IMR-90 (cell line): ENCODE results near the gene PDE8B. TPM values are rescaled to one million over a fixed set of nuclear protein-coding genes. Genes with fewer than 3 reads are reported as not detected.

Experiments
- ATAC-seq: fragments of 200-7000 bp; cut with Tn5 transposase; 2 replicates; pipeline ENCODE4 v1.9.1; 2020; ENCODE audit warnings: low read depth, mild to moderate bottlenecking, moderate library complexity
- BruUV-seq: library from RNA; stranded (reverse); fragments of 400-500 nt; replicated peaks from 2 replicates; lab custom pipeline; 2021; lab: Mats Ljungman, UMichigan
- CTCF ChIA-PET: fragments of 300-600 bp; formaldehyde crosslinking; extraction: SDS; loops from one replicate; lab custom pipeline; 2021; ENCODE audit warnings: antibody characterized with exemption; lab: Yijun Ruan, JAX
- POLR2A ChIA-PET: fragments of 300-600 bp; sonication (Branson Sonifier 250); formaldehyde crosslinking; loops from one replicate; lab custom pipeline; 2022; ENCODE audit warnings: antibody characterized with exemption; ENCODE audit not compliant: unreplicated experiment; lab: Charles Lee
- DNase-seq: peaks from one replicate; pipeline ENCODE4 v3.0.0; 2013
- H2AFZ ChIP-seq: replicated peaks from 2 replicates; pipeline ENCODE3; 2013; ENCODE audit warnings: low read length, mild to moderate bottlenecking; ENCODE audit not compliant: poor library complexity
- H2AK5ac ChIP-seq: 2 replicates; pipeline ENCODE4 v1.6.1; 2013; ENCODE audit warnings: low read depth, low read length, inconsistent platforms
- H2AK9ac ChIP-seq: replicated peaks from 2 replicates; pipeline ENCODE3; 2013; ENCODE audit warnings: mild to moderate bottlenecking, low read depth, low read length, moderate library complexity; ENCODE audit not compliant: poor library complexity
- H2BK120ac ChIP-seq: 2 replicates; pipeline ENCODE4 v1.6.1; 2013; ENCODE audit warnings: low read depth, low read length, inconsistent platforms
- H2BK15ac ChIP-seq: 3 replicates; pipeline ENCODE4 v1.6.1; 2013; ENCODE audit warnings: low read depth, low read length, inconsistent platforms
- H2BK20ac ChIP-seq: 2 replicates; pipeline ENCODE4 v1.6.1; 2013; ENCODE audit warnings: low read depth, mild to moderate bottlenecking, inconsistent platforms, low read length, moderate library complexity
- H2BK5ac ChIP-seq: 2 replicates; pipeline ENCODE4 v1.6.1; 2013; ENCODE audit warnings: mild to moderate bottlenecking, low read depth, low read length, inconsistent platforms; ENCODE audit not compliant: poor library complexity, severe bottlenecking
- H3K14ac ChIP-seq: replicated peaks from 2 replicates; pipeline ENCODE4 v1.6.1; 2013; ENCODE audit warnings: low read depth, low read length, inconsistent platforms
- H3K18ac ChIP-seq: 2 replicates; pipeline ENCODE4 v1.6.1; 2013; ENCODE audit warnings: low read depth, low read length, control low read depth
- H3K23ac ChIP-seq: 2 replicates; pipeline ENCODE4 v1.6.1; 2013; ENCODE audit warnings: low read depth, low read length, inconsistent platforms
- H3K27ac ChIP-seq: 2 replicates; pipeline ENCODE4 v1.5.1; 2013; ENCODE audit warnings: mild to moderate bottlenecking, control low read depth, low read length; ENCODE audit not compliant: insufficient read depth
- H3K27me3 ChIP-seq: 2 replicates; pipeline ENCODE4 v1.6.1; 2013; ENCODE audit warnings: low read length; ENCODE audit not compliant: control insufficient read depth, insufficient read depth
- H3K36me3 ChIP-seq: 2 replicates; pipeline ENCODE4 v1.6.1; 2013; ENCODE audit warnings: low read length, mixed read lengths; ENCODE audit not compliant: control insufficient read depth, insufficient read depth
- H3K4ac ChIP-seq: 2 replicates; pipeline ENCODE4 v1.6.1; 2013; ENCODE audit warnings: low read depth, low read length, inconsistent platforms
- H3K4me1 ChIP-seq: 2 replicates; pipeline ENCODE4 v1.6.1; 2013; ENCODE audit warnings: low read length, mixed read lengths; ENCODE audit not compliant: control insufficient read depth, insufficient read depth
- H3K4me2 ChIP-seq: 2 replicates; pipeline ENCODE4 v1.6.1; 2013; ENCODE audit warnings: low read depth, mild to moderate bottlenecking, control low read depth, low read length, moderate library complexity
- H3K4me3 ChIP-seq: 2 replicates; pipeline ENCODE4 v1.5.1; 2013; ENCODE audit warnings: low read depth, mild to moderate bottlenecking, control low read depth, low read length, moderate library complexity; ENCODE audit not compliant: insufficient read depth
- H3K56ac ChIP-seq: 2 replicates; pipeline ENCODE4 v1.6.1; 2013; ENCODE audit warnings: low read length, inconsistent platforms; ENCODE audit not compliant: insufficient read depth; ENCODE audit errors: extremely low read depth
- H3K79me1 ChIP-seq, 2 experiments: 2 replicates each; pipeline ENCODE4 v1.6.1; 2013; ENCODE audit warnings: low read length in 2 of 2, inconsistent platforms in 1 of 2, low read depth in 1 of 2
- H3K9ac ChIP-seq: 2 replicates; pipeline ENCODE4 v1.6.1; 2013; ENCODE audit warnings: low read depth, low read length, control low read depth
- H3K9me1 ChIP-seq: 2 replicates; pipeline ENCODE4 v1.6.1; 2013; ENCODE audit warnings: low read length, inconsistent platforms; ENCODE audit not compliant: insufficient read depth
- H3K9me3 ChIP-seq: 2 replicates; pipeline ENCODE4 v1.6.1; 2013; ENCODE audit warnings: low read length; ENCODE audit not compliant: control insufficient read depth, insufficient read depth
- H4K20me1 ChIP-seq: 2 replicates; pipeline ENCODE4 v1.6.1; 2013; ENCODE audit warnings: low read length, inconsistent platforms; ENCODE audit not compliant: insufficient read depth
- H4K5ac ChIP-seq: 2 replicates; pipeline ENCODE4 v1.6.1; 2013; ENCODE audit warnings: mild to moderate bottlenecking, low read depth, low read length, control low read depth
- H4K8ac ChIP-seq, 2 experiments: 2 replicates each; pipeline ENCODE4 v1.6.1; 2013; ENCODE audit warnings: low read depth in 2 of 2, low read length in 2 of 2, control low read depth in 1 of 2, inconsistent platforms in 1 of 2
- H4K91ac ChIP-seq: 2 replicates; pipeline ENCODE4 v1.6.1; 2013; ENCODE audit warnings: low read depth, low read length, inconsistent platforms; ENCODE audit not compliant: insufficient read depth
- BHLHE40 ChIP-seq: fragments of 150-350 bp; IDR thresholded peaks from 2 replicates; pipeline ENCODE4 v1.6.1; 2016; ENCODE audit warnings: mild to moderate bottlenecking, low read depth, low read length
- CHD1 ChIP-seq: IDR thresholded peaks from 2 replicates; pipeline ENCODE4 v1.6.1; 2012; ENCODE audit warnings: low read depth, low read length, improper control_type of control experiment
- FOS ChIP-seq: fragments of 150-350 bp; IDR thresholded peaks from 2 replicates; pipeline ENCODE4 v1.6.1; 2016; ENCODE audit warnings: low read depth, low read length
- MAFK ChIP-seq: IDR thresholded peaks from 2 replicates; pipeline ENCODE4 v1.6.1; 2012; ENCODE audit warnings: low read depth, low read length, improper control_type of control experiment
- MAZ ChIP-seq: IDR thresholded peaks from 2 replicates; pipeline ENCODE4 v1.6.1; 2012; ENCODE audit warnings: low read depth, mild to moderate bottlenecking, low read length, improper control_type of control experiment, moderate library complexity, borderline replicate concordance
- MXI1 ChIP-seq: IDR thresholded peaks from 2 replicates; pipeline ENCODE4 v1.6.1; 2012; ENCODE audit warnings: low read depth, mild to moderate bottlenecking, low read length, moderate library complexity, borderline replicate concordance
- POLR2A ChIP-seq: IDR thresholded peaks from 2 replicates; pipeline ENCODE4 v1.6.1; 2012; ENCODE audit warnings: mild to moderate bottlenecking, low read depth, low read length
- RAD21 ChIP-seq: IDR thresholded peaks from 2 replicates; pipeline ENCODE4 v1.6.1; 2012; ENCODE audit warnings: low read length, improper control_type of control experiment
- RCOR1 ChIP-seq: IDR thresholded peaks from 2 replicates; pipeline ENCODE4 v1.6.1; 2012; ENCODE audit warnings: mild to moderate bottlenecking, low read length, improper control_type of control experiment; ENCODE audit not compliant: insufficient replicate concordance
- SMC3 ChIP-seq: fragments of 150-350 bp; IDR thresholded peaks from 2 replicates; pipeline ENCODE4 v1.6.1; 2016; ENCODE audit warnings: low read depth, mild to moderate bottlenecking, antibody characterized with exemption, low read length, moderate library complexity
- WGBS, 2 experiments: methylation state at CpG; one replicate each; pipeline versions ENCODE4 v1.1.5 to v1.1.7; 2013; ENCODE audit warnings: missing lambda C conversion rate in 2 of 2; ENCODE audit not compliant: insufficient read length in 1 of 2; ENCODE audit errors: extremely low coverage in 2 of 2; 5-methylcytosine and 5-hydroxymethylcytosine counted together
- dilution Hi-C: fragments of 300-500 bp; cut with HindIII; formaldehyde crosslinking; loops from one replicate; pipeline ENCODE4 v1.14.3; 2018; ENCODE audit warnings: low sequenced_read_pairs; ENCODE audit not compliant: unreplicated experiment
- in situ Hi-C: fragments of 300-500 bp; cut with MboI; formaldehyde crosslinking; loops from 3 replicates; pipeline ENCODE4 v1.14.3; 2019; ENCODE audit warnings: low sequenced_read_pairs, inconsistent platforms, mixed read lengths
- intact Hi-C: fragments of 100-400 bp; cut with micrococcal nuclease; formaldehyde crosslinking; loops from 2 replicates; pipeline ENCODE4 v1.10.0; 2022
- polyA plus RNA-seq, 3 experiments: library from polyadenylated mRNA; depleted of rRNA; stranded (reverse); fragments of >200 nt; gene quantifications; 2 replicates each; pipeline ENCODE4 v1.2.3, GENCODE V29; 2012; ENCODE audit warnings: low replicate concordance in 1 of 3
- total RNA-seq: library from RNA; depleted of rRNA; stranded (reverse); fragments of >200 nt; gene quantifications from 2 replicates; pipeline ENCODE4 v1.2.3, GENCODE V29; 2012
- TF ChIP-seq, protein P1 (sequence below): conservative IDR thresholded peaks from 2 replicates; pipeline ENCODE4 v1.5.1; 2012; ENCODE audit warnings: mild to moderate bottlenecking, low read depth, low read length, improper control_type of control experiment
- TF ChIP-seq, protein P2 (sequence below): fragments of 150-350 bp; IDR thresholded peaks from 2 replicates; pipeline ENCODE4 v1.6.1; 2017; ENCODE audit warnings: mild to moderate bottlenecking, antibody characterized with exemption, low read length, low read depth

Gene PDE8B
- total and polyA plus RNA-seq, 2 of the 4 experiments (the other 2 are of a cell fraction) = under 0.01 to 0.03 TPM

DNA sequence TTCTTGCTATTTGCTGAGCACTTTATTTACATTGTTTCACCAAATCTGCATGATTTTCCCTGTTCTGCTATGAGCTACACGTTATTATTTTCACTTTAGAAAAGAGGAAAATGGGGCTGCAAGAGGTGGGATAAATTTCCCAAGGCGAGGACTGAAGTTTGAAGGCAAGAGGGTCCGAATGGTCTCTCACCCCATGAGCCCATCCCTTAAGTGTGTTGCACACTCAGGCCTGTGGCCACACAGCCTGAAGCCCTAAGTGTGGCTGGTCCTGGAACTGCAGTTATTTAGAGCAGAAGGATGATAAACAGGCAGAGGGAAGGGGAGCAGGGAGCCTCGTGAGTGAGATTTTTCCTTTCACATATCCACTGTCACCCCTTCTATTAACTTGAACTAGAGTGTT lies 7.8 kb downstream of the PDE8B start:
- ATAC-seq = peak; percentile 54; the same call in 1 of the 2 replicates
- no peaks in the 10 kb centered on the region for H4K20me1 ChIP-seq
- dilution Hi-C loops (no loop called here), in situ Hi-C loops (no loop called here), intact Hi-C loops (no loop called here)
- no peak overlapping the region for H2AFZ ChIP-seq
- no TSS peak for BruUV-seq
- H3K4me2 ChIP-seq = no peak overlapping the region
- no peak for DNase-seq
- H3K4ac ChIP-seq = no peak overlapping the region
- no peak overlapping the region for H2AK5ac ChIP-seq
- POLR2A ChIA-PET = no interaction called here
- WGBS, 2 experiments = no CpG with 5 or more reads among the region's 4 CpGs
- no peak overlapping the region for H4K5ac ChIP-seq
- H3K23ac ChIP-seq = no peak overlapping the region
- H4K8ac ChIP-seq = no peak overlapping the region
- no peak overlapping the region for H2BK15ac ChIP-seq
- H3K4me1 ChIP-seq = no peaks in the 10 kb centered on the region
- H2AK9ac ChIP-seq = no peak overlapping the region
- H3K18ac ChIP-seq = no peak overlapping the region
- peaks cover 38% of the 10 kb centered on the region for H3K27me3 ChIP-seq
- no peak overlapping the region for H3K4me3 ChIP-seq
- H3K9me1 ChIP-seq = no peaks in the 10 kb centered on the region
- no peak overlapping the region for H2BK20ac ChIP-seq
- CTCF ChIA-PET = interaction anchor here (0.9 kb wide), 1 partner anchor 274 kb away, joined by 3 read pairs; the partner anchor contains the start of gene WDR41
- H3K56ac ChIP-seq = no peak overlapping the region
- no peaks in the 10 kb centered on the region for H3K36me3 ChIP-seq
- no peak overlapping the region for H3K14ac ChIP-seq
- no peak overlapping the region for H2BK120ac ChIP-seq
- no peak overlapping the region for H3K9ac ChIP-seq
- H4K91ac ChIP-seq = no peak overlapping the region
- TF ChIP-seq RCOR1 (no peak), RAD21 (no peak), MAFK (no peak), BHLHE40 (no peak), MAZ (no peak), FOS (no peak), MXI1 (no peak), CHD1 (no peak), SMC3 (no peak), POLR2A (no peak)
- TF ChIP-seq, protein P1, sequence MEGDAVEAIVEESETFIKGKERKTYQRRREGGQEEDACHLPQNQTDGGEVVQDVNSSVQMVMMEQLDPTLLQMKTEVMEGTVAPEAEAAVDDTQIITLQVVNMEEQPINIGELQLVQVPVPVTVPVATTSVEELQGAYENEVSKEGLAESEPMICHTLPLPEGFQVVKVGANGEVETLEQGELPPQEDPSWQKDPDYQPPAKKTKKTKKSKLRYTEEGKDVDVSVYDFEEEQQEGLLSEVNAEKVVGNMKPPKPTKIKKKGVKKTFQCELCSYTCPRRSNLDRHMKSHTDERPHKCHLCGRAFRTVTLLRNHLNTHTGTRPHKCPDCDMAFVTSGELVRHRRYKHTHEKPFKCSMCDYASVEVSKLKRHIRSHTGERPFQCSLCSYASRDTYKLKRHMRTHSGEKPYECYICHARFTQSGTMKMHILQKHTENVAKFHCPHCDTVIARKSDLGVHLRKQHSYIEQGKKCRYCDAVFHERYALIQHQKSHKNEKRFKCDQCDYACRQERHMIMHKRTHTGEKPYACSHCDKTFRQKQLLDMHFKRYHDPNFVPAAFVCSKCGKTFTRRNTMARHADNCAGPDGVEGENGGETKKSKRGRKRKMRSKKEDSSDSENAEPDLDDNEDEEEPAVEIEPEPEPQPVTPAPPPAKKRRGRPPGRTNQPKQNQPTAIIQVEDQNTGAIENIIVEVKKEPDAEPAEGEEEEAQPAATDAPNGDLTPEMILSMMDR = no peak
- TF ChIP-seq, protein P2, sequence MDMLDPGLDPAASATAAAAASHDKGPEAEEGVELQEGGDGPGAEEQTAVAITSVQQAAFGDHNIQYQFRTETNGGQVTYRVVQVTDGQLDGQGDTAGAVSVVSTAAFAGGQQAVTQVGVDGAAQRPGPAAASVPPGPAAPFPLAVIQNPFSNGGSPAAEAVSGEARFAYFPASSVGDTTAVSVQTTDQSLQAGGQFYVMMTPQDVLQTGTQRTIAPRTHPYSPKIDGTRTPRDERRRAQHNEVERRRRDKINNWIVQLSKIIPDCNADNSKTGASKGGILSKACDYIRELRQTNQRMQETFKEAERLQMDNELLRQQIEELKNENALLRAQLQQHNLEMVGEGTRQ = no peak
- no peaks in the 10 kb centered on the region for H3K9me3 ChIP-seq
- H3K79me1 ChIP-seq = no peaks in the 10 kb centered on the region
- no peak overlapping the region for H3K27ac ChIP-seq
- H2BK5ac ChIP-seq = no peak overlapping the region
